Fibroblast of skin of scalp (primary cell): ENCODE measurements around the gene CXCL10.
"Not testable (repeated sequence)": the region's sequence is repeated elsewhere in the genome, so short reads cannot be mapped to it uniquely, and the experiment has no call there.

Experiments
- DNase-seq: peaks from one replicate; pipeline ENCODE4 v3.0.0-alpha.2; 2013

CXCL10 gene

GRCh38 chr4:76024065-76024464, 768 bp upstream of the CXCL10 start:
- no peak for DNase-seq

- no peak for DNase-seq
Measured at GRCh38 chr4:76022677-76023076, 620 bp downstream of the CXCL10 start.

GRCh38 chr4:76022031-76022430, 1.3 kb downstream of the CXCL10 start:
- DNase-seq, result no peak

- DNase-seq, result no peak
Measured at GRCh38 chr4:76017056-76017686, 6.1 kb downstream of the CXCL10 start.

- DNase-seq, result no peak
Measured at GRCh38 chr4:76016393-76016792, 6.9 kb downstream of the CXCL10 start.

GRCh38 chr4:76013540-76013939, 9.8 kb downstream of the CXCL10 start:
- no peak for DNase-seq

- DNase-seq, result peak; percentile 12
Measured at GRCh38 chr4:76012388-76012801, 10.9 kb downstream of the CXCL10 start.

GRCh38 chr4:76011700-76012387, 11.5 kb downstream of the CXCL10 start:
- DNase-seq, result peak; percentile 81

GRCh38 chr4:76011018-76011670, 12.2 kb downstream of the CXCL10 start:
- DNase-seq, result no peak

GRCh38 chr4:76010576-76010975, 12.7 kb downstream of the CXCL10 start:
- no peak for DNase-seq

- no peak for DNase-seq
Measured at GRCh38 chr4:76009311-76009710, 14.0 kb downstream of the CXCL10 start.

GRCh38 chr4:76007089-76007862, 16.0 kb downstream of the CXCL10 start, which contains the start of gene CXCL9:
TSS of gene CXCL9 (minus strand) at chr4:76007509. CDS start at chr4:76007449, 60 bp downstream.
- DNase-seq, result no peak

- DNase-seq, result no peak
Measured at GRCh38 chr4:76003620-76004019, 19.7 kb downstream of the CXCL10 start.

- no peak for DNase-seq
Measured at GRCh38 chr4:76003035-76003434, 20.3 kb downstream of the CXCL10 start.

- peak; percentile 17 for DNase-seq
Measured at GRCh38 chr4:76002176-76002575, 21.1 kb downstream of the CXCL10 start.

- no peak for DNase-seq
Measured at GRCh38 chr4:76001700-76002099, 21.6 kb downstream of the CXCL10 start.

GRCh38 chr4:76000279-76000678, 23.0 kb downstream of the CXCL10 start:
- DNase-seq, result no peak

- not testable (repeated sequence) for DNase-seq
Measured at GRCh38 chr4:75998525-75999147, 24.7 kb downstream of the CXCL10 start.

- DNase-seq, result no peak
Measured at GRCh38 chr4:75997946-75998345, 25.4 kb downstream of the CXCL10 start.

GRCh38 chr4:75997081-75997480, 26.2 kb downstream of the CXCL10 start:
- no peak for DNase-seq

GRCh38 chr4:75995727-75996126, 27.6 kb downstream of the CXCL10 start:
- peak; percentile 56 for DNase-seq

GRCh38 chr4:75992462-75992861, 30.8 kb downstream of the CXCL10 start:
- DNase-seq, result no peak
